SIG-M5 treated with dmso at 0.1 percent for 504 hours (cell line): ENCODE data around the gene GALNT7.
"Not testable (repeated sequence)": the region's sequence is repeated elsewhere in the genome, so short reads cannot be mapped to it uniquely, and the experiment has no call there.

ENCODE experiments used
- DNase-seq: peaks from one replicate; lab custom pipeline; 2025; ENCODE audit not compliant: unreplicated experiment; lab: John Stamatoyannopoulos, UW

Gene GALNT7

GRCh38 chr4:173168396-173169177 is at the start of gene GALNT7:
Gene GALNT7, plus strand, starts transcription at chr4:173168811. Its CDS starts 25 bp downstream, at chr4:173168836.
- peak; percentile 72 for DNase-seq

GRCh38 chr4:173118819-173119218 is 49.8 kb upstream of the GALNT7 start:
- DNase-seq, result not testable (repeated sequence)

- no peak for DNase-seq
These were observed 48.8 kb upstream of the GALNT7 start for GRCh38 chr4:173119818-173120217.

- DNase-seq, result no peak
These were observed 47.5 kb upstream of the GALNT7 start for GRCh38 chr4:173121076-173121561.

GRCh38 chr4:173124209-173124865 is 44.3 kb upstream of the GALNT7 start:
- no peak for DNase-seq

- no peak for DNase-seq
These were observed 43.3 kb upstream of the GALNT7 start for GRCh38 chr4:173125216-173125812.

- DNase-seq, result no peak
These were observed 40.3 kb upstream of the GALNT7 start for GRCh38 chr4:173128199-173128890.

- DNase-seq, result no peak
These were observed 37.9 kb upstream of the GALNT7 start for GRCh38 chr4:173130687-173131086.

GRCh38 chr4:173134426-173134825 is 34.2 kb upstream of the GALNT7 start:
- no peak for DNase-seq

GRCh38 chr4:173135241-173135847 is 33.3 kb upstream of the GALNT7 start:
- no peak for DNase-seq

- no peak for DNase-seq
These were observed 30.0 kb upstream of the GALNT7 start for GRCh38 chr4:173138624-173139023.

- no peak for DNase-seq
These were observed 29.1 kb upstream of the GALNT7 start for GRCh38 chr4:173139561-173139960.

GRCh38 chr4:173145131-173145530 is 23.5 kb upstream of the GALNT7 start:
- DNase-seq, result no peak

- DNase-seq, result no peak
These were observed 22.2 kb upstream of the GALNT7 start for GRCh38 chr4:173146456-173146855.

- no peak for DNase-seq
These were observed 17.1 kb upstream of the GALNT7 start for GRCh38 chr4:173151496-173151895.

GRCh38 chr4:173152104-173152503 is 16.5 kb upstream of the GALNT7 start:
- DNase-seq, result no peak

GRCh38 chr4:173153445-173153844 is 15.2 kb upstream of the GALNT7 start:
- no peak for DNase-seq

GRCh38 chr4:173159791-173160190 is 8.8 kb upstream of the GALNT7 start:
- DNase-seq, result no peak

- DNase-seq, result no peak
These were observed 7.7 kb upstream of the GALNT7 start for GRCh38 chr4:173160871-173161270.

- DNase-seq, result no peak
These were observed 7.3 kb upstream of the GALNT7 start for GRCh38 chr4:173161311-173161710.

GRCh38 chr4:173165706-173166105 is 2.9 kb upstream of the GALNT7 start:
- DNase-seq, result no peak
